MCF 10A (cell line): Measurements from ENCODE around the gene CYSLTR2. TPM values are rescaled to one million over a fixed set of nuclear protein-coding genes. Genes with fewer than 3 reads are reported as not detected.
"Not testable (repeated sequence)": the region's sequence is repeated elsewhere in the genome, so short reads cannot be mapped to it uniquely, and the experiment has no call there.

ENCODE experiments used
- BruUV-seq: library from RNA; stranded (reverse); fragments of 400-500 nt; replicated peaks from 2 replicates; lab custom pipeline; 2021; lab: Mats Ljungman, UMichigan
- CTCF ChIA-PET: fragments of 300-600 bp; sonication (Branson Sonifier 250); formaldehyde crosslinking; extraction: SDS; loops from one replicate; lab custom pipeline; 2021; ENCODE audit warnings: antibody characterized with exemption, inconsistent platforms; lab: Yijun Ruan, JAX
- POLR2A ChIA-PET: fragments of 300-600, 350-650 bp; sonication (Branson Sonifier 250); formaldehyde crosslinking; extraction: SDS; loops from one replicate; lab custom pipeline; 2020; ENCODE audit warnings: antibody characterized with exemption, inconsistent platforms; lab: Yijun Ruan, JAX
- DNase-seq: peaks from one replicate; pipeline ENCODE4 v3.0.0-alpha.2; 2018; ENCODE audit not compliant: unreplicated experiment
- H3K27ac Mint-ChIP-seq: one replicate; pipeline ENCODE4 v1.8.0; 2022; ENCODE audit warnings: mild to moderate bottlenecking, low read depth, mixed read lengths; ENCODE audit not compliant: unreplicated experiment
- H3K27me3 Mint-ChIP-seq: one replicate; pipeline ENCODE4 v1.8.0; 2022; ENCODE audit warnings: mixed read lengths; ENCODE audit not compliant: insufficient read depth, unreplicated experiment
- H3K36me3 Mint-ChIP-seq: one replicate; pipeline ENCODE4 v1.8.0; 2022; ENCODE audit warnings: mild to moderate bottlenecking, moderate library complexity, mixed read lengths; ENCODE audit not compliant: insufficient read depth, unreplicated experiment
- H3K4me1 Mint-ChIP-seq: one replicate; pipeline ENCODE4 v1.8.0; 2022; ENCODE audit warnings: mixed read lengths; ENCODE audit not compliant: insufficient read depth, unreplicated experiment
- H3K4me3 Mint-ChIP-seq: one replicate; pipeline ENCODE4 v1.8.0; 2022; ENCODE audit warnings: mild to moderate bottlenecking, moderate library complexity, mixed read lengths; ENCODE audit not compliant: unreplicated experiment
- H3K9me3 Mint-ChIP-seq: one replicate; pipeline ENCODE4 v1.8.0; 2022; ENCODE audit warnings: mixed read lengths; ENCODE audit not compliant: unreplicated experiment
- intact Hi-C: fragments of 100-400 bp; cut with micrococcal nuclease; formaldehyde crosslinking; loops from 2 replicates; pipeline ENCODE4 v1.14.1; 2022
- total RNA-seq: library from RNA; stranded (reverse); gene quantifications from 2 replicates; pipeline ENCODE4 v1.2.3, GENCODE V29; 2022
- TF ChIP-seq, protein P1 (sequence below): fragments of 200-600 bp; IDR thresholded peaks from one replicate; pipeline ENCODE4 v1.8.0; 2022; ENCODE audit warnings: antibody characterized with exemption, mild to moderate bottlenecking; ENCODE audit not compliant: unreplicated experiment

CYSLTR2 gene
- total RNA-seq, 1 experiment from 2014 or later: not detected

DNA sequence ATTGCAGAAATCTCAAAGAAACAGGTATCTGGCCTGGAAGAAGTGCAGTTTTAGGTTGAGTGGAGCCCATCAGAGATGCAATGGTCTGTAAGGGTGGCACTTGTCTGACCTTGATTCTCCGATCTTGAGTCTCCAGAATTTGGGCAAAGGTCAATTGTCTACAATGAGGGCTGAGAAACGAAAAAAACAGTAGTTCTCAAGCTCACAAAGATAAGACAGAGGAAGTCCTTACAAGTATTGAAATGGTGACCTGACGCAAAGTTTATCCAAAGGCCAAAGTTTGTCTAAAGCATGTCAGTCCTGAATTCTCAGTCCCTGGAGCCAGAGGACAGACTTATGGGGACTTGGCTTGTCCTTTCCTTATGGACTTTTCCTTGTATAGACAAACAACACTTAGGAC lies 40.3 kb downstream of the CYSLTR2 start:
- no peak overlapping the region for H3K27ac Mint-ChIP-seq
- no peaks in the 10 kb centered on the region for H3K36me3 Mint-ChIP-seq
- CTCF ChIA-PET: no interaction called here
- peaks cover 7% of the 10 kb centered on the region for H3K9me3 Mint-ChIP-seq
- BruUV-seq: no TSS peak
- intact Hi-C loops: no loop called here
- no peak overlapping the region for H3K4me3 Mint-ChIP-seq
- POLR2A ChIA-PET: no interaction called here
- TF ChIP-seq, protein P1, sequence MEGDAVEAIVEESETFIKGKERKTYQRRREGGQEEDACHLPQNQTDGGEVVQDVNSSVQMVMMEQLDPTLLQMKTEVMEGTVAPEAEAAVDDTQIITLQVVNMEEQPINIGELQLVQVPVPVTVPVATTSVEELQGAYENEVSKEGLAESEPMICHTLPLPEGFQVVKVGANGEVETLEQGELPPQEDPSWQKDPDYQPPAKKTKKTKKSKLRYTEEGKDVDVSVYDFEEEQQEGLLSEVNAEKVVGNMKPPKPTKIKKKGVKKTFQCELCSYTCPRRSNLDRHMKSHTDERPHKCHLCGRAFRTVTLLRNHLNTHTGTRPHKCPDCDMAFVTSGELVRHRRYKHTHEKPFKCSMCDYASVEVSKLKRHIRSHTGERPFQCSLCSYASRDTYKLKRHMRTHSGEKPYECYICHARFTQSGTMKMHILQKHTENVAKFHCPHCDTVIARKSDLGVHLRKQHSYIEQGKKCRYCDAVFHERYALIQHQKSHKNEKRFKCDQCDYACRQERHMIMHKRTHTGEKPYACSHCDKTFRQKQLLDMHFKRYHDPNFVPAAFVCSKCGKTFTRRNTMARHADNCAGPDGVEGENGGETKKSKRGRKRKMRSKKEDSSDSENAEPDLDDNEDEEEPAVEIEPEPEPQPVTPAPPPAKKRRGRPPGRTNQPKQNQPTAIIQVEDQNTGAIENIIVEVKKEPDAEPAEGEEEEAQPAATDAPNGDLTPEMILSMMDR: no peak
- peaks cover 65% of the 10 kb centered on the region for H3K27me3 Mint-ChIP-seq
- no peak for DNase-seq
- H3K4me1 Mint-ChIP-seq: no peaks in the 10 kb centered on the region

DNA sequence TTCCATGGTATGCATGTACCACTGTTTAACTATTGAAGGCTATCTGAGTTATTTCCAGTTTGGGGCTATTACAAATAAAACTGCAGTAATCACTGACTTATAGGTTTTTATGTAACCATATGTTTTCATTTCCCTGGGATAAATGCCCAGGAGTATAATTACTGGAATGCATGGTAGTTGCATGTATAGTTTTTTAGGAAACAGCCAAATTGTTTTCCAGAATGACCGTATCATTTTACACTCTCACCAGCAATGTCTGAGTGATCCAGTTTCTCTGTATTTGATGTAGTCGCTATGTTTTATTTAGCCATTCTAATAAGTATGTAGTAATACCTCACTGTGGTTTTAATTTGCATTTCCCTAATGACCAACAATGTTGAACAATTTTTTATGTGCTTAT lies 42.0 kb downstream of the CYSLTR2 start:
- TF ChIP-seq, protein P1: no peak
- Mint-ChIP-seq H3K9me3 (peaks cover 7% of the 10 kb centered on the region), H3K27me3 (peaks cover 70% of the 10 kb centered on the region), H3K4me1 (no peaks in the 10 kb centered on the region), H3K4me3 (no peak overlapping the region), H3K36me3 (peaks cover 6% of the 10 kb centered on the region), H3K27ac (no peak overlapping the region)
- DNase-seq: no peak
- POLR2A ChIA-PET: interaction anchor here (1.5 kb wide), 1 partner anchor 9 kb away, joined by 3 read pairs; no protein-coding TSS in a partner anchor
- intact Hi-C loops: no loop called here
- no TSS peak for BruUV-seq
- CTCF ChIA-PET: interaction anchor here (0.6 to 0.9 kb wide), 3 partner anchors 14 to 52 kb away, joined by 3 read pairs; no protein-coding TSS in a partner anchor

DNA sequence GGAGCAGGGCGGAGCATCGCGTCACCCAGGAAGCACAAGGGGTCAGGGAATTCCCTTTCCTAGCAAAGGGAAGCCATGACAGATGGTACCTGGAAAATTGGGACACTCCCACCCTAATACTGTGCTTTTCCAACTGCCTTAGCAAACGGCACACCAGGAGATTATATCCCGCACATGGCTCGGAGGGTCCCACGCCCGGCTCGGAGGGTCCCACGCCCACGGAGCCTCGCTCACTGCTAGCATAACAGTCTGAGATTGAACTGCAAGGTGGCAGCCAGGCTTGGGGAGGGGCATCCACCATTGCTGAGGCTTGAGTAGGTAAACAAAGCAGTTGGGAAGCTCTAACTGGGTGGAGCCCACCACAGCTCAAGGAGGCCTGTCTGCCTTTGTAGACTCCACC lies 42.9 kb downstream of the CYSLTR2 start:
- intact Hi-C loops, H3K36me3 Mint-ChIP-seq, H3K9me3 Mint-ChIP-seq, H3K4me3 Mint-ChIP-seq, H3K27ac Mint-ChIP-seq, H3K4me1 Mint-ChIP-seq, DNase-seq, CTCF ChIA-PET, BruUV-seq: not testable (repeated sequence)
- H3K27me3 Mint-ChIP-seq: peaks cover 61% of the 10 kb centered on the region
- POLR2A ChIA-PET: interaction anchor here (1.1 to 1.5 kb wide), 2 partner anchors 10 to 39 kb away, joined by 3 read pairs; no protein-coding TSS in a partner anchor

DNA sequence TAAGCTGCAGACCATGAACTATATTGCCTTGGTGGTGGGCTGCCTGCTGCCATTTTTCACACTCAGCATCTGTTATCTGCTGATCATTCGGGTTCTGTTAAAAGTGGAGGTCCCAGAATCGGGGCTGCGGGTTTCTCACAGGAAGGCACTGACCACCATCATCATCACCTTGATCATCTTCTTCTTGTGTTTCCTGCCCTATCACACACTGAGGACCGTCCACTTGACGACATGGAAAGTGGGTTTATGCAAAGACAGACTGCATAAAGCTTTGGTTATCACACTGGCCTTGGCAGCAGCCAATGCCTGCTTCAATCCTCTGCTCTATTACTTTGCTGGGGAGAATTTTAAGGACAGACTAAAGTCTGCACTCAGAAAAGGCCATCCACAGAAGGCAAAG lies 53.7 kb downstream of the CYSLTR2 start:
- no peak for DNase-seq
- peaks cover 13% of the 10 kb centered on the region for H3K27me3 Mint-ChIP-seq
- H3K4me1 Mint-ChIP-seq: no peaks in the 10 kb centered on the region
- H3K36me3 Mint-ChIP-seq: no peaks in the 10 kb centered on the region
- no peak overlapping the region for H3K4me3 Mint-ChIP-seq
- intact Hi-C loops: no loop called here
- TF ChIP-seq, protein P1: no peak
- POLR2A ChIA-PET: no interaction called here
- no TSS peak for BruUV-seq
- peaks cover 22% of the 10 kb centered on the region for H3K9me3 Mint-ChIP-seq
- no peak overlapping the region for H3K27ac Mint-ChIP-seq
- CTCF ChIA-PET: no interaction called here

DNA sequence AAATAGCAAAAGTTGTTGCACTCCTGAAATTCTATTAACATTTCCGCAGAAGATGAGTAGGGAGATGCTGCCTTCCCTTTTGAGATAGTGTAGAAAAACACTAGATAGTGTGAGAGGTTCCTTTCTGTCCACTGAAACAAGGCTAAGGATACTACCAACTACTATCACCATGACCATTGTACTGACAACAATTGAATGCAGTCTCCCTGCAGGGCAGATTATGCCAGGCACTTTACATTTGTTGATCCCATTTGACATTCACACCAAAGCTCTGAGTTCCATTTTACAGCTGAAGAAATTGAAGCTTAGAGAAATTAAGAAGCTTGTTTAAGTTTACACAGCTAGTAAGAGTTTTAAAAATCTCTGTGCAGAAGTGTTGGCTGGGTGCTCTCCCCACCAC lies 55.0 kb downstream of the CYSLTR2 start:
- TF ChIP-seq, protein P1: no peak
- CTCF ChIA-PET: no interaction called here
- no peak overlapping the region for H3K27ac Mint-ChIP-seq
- BruUV-seq: no TSS peak
- H3K36me3 Mint-ChIP-seq: no peaks in the 10 kb centered on the region
- peaks cover 22% of the 10 kb centered on the region for H3K9me3 Mint-ChIP-seq
- no peaks in the 10 kb centered on the region for H3K4me1 Mint-ChIP-seq
- peaks cover 13% of the 10 kb centered on the region for H3K27me3 Mint-ChIP-seq
- DNase-seq: no peak
- intact Hi-C loops: no loop called here
- no peak overlapping the region for H3K4me3 Mint-ChIP-seq
- POLR2A ChIA-PET: no interaction called here
